ENCODE measurements around the gene TAS2R8.

DNA sequence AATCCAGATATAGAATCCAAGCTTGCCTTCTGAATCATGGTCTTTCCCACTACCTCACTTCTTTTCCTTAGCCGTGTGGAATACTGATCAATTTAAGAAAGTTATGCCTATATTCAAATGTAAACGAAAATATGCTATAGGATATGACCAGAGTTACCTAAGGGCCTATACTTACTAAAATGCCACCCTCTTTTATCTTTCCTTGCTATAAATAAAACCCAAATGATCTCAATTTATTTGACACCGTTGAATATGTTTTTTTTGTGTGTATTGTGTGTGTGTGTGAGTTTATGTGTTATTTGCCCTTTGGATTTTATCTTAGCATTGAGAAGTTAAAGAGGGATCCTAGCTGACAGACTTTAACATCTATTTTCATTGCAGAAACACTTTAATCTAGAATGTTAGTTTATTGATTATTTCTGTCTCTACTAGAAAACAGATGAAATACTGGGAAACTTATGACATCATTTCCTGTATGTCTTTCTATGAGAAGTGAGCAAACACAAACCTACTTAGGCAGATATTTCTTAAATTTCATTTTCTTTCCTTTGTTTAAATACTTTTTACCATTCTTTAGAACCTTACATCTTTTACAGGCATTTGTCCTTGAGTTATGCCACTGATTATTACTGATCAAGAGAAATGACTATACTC is 4.9 kb upstream of the TAS2R8 start:
- TF ChIP-seq, protein P1, sequence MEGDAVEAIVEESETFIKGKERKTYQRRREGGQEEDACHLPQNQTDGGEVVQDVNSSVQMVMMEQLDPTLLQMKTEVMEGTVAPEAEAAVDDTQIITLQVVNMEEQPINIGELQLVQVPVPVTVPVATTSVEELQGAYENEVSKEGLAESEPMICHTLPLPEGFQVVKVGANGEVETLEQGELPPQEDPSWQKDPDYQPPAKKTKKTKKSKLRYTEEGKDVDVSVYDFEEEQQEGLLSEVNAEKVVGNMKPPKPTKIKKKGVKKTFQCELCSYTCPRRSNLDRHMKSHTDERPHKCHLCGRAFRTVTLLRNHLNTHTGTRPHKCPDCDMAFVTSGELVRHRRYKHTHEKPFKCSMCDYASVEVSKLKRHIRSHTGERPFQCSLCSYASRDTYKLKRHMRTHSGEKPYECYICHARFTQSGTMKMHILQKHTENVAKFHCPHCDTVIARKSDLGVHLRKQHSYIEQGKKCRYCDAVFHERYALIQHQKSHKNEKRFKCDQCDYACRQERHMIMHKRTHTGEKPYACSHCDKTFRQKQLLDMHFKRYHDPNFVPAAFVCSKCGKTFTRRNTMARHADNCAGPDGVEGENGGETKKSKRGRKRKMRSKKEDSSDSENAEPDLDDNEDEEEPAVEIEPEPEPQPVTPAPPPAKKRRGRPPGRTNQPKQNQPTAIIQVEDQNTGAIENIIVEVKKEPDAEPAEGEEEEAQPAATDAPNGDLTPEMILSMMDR (IDR thresholded peaks at IDR 0.05; ENCODE audit: low read length): no peak
- no peak for TF ChIP-seq EZH2 (IDR thresholded peaks at IDR 0.05; ENCODE audit: borderline replicate concordance, low read length)
